CD4-positive, alpha-beta T cell (primary cell): Measurements from ENCODE around the gene EEF1G. TPM values are rescaled to one million over a fixed set of nuclear protein-coding genes. Genes with fewer than 3 reads are reported as not detected.
"Not testable (repeated sequence)": the region's sequence is repeated elsewhere in the genome, so short reads cannot be mapped to it uniquely, and the experiment has no call there.

Experiments
- ATAC-seq: fragments of 200-7000 bp; cut with Tn5 transposase; one replicate; pipeline ENCODE4 v1.10.0; 2022; ENCODE audit warnings: mild to moderate bottlenecking; ENCODE audit not compliant: poor library complexity
- CTCF ChIA-PET: fragments of 350-600 bp; sonication (Branson Sonifier 250); formaldehyde crosslinking; loops from one replicate; lab custom pipeline; 2021; ENCODE audit warnings: antibody characterized with exemption, inconsistent platforms; lab: Charles Lee
- POLR2A ChIA-PET: fragments of 350-600 bp; sonication (Branson Sonifier 250); formaldehyde crosslinking; loops from one replicate; lab custom pipeline; 2021; ENCODE audit warnings: antibody characterized with exemption, inconsistent platforms; lab: Charles Lee
- DNase-seq, 14 experiments: peaks; one replicate each; pipeline ENCODE4 v3.0.0-alpha.2; 2013 to 2020; ENCODE audit warnings: mixed read lengths in 2 of 14
- H3K27ac ChIP-seq, 2 donors: one replicate each; pipeline versions ENCODE4 v1.5.1 to v1.7.0; 2013; ENCODE audit warnings: low read length in 2 of 2, low read depth in 1 of 2, mild to moderate bottlenecking in 1 of 2
- H3K27me3 ChIP-seq, 2 experiments: 1 replicate in 1 of 2; 2 replicates in 1 of 2; pipeline versions ENCODE4 v1.6.1 to v1.7.0; 2013; ENCODE audit warnings: low read length in 2 of 2, control low read depth in 1 of 2, mild to moderate bottlenecking in 1 of 2, moderate library complexity in 1 of 2; ENCODE audit not compliant: insufficient read depth in 2 of 2, control insufficient read depth in 1 of 2
- H3K36me3 ChIP-seq: one replicate; pipeline ENCODE4 v1.6.1; 2013; ENCODE audit warnings: low read length, control low read depth; ENCODE audit not compliant: insufficient read depth
- H3K4me1 ChIP-seq: one replicate; pipeline ENCODE4 v1.6.1; 2013; ENCODE audit warnings: low read length, control low read depth; ENCODE audit not compliant: insufficient read depth
- H3K4me3 ChIP-seq: one replicate; pipeline ENCODE4 v1.5.1; 2013; ENCODE audit warnings: mild to moderate bottlenecking, low read length, moderate library complexity
- H3K9me3 ChIP-seq, 2 experiments: 1 replicate in 1 of 2; 2 replicates in 1 of 2; pipeline versions ENCODE4 v1.6.1 to v1.7.0; 2013; ENCODE audit warnings: low read length in 2 of 2, mild to moderate bottlenecking in 2 of 2, control low read depth in 1 of 2, moderate library complexity in 1 of 2; ENCODE audit not compliant: control insufficient read depth in 1 of 2, insufficient read depth in 1 of 2
- H3K27ac Mint-ChIP-seq: one replicate; pipeline ENCODE4 v1.8.0; 2020; ENCODE audit warnings: mixed read lengths
- H3K27me3 Mint-ChIP-seq: one replicate; pipeline ENCODE4 v1.8.0; 2021; ENCODE audit warnings: mixed read lengths
- H3K36me3 Mint-ChIP-seq: one replicate; pipeline ENCODE4 v1.8.0; 2021; ENCODE audit warnings: low read depth, mixed read lengths
- H3K4me1 Mint-ChIP-seq: one replicate; pipeline ENCODE4 v1.8.0; 2021; ENCODE audit warnings: low read depth, mixed read lengths
- H3K4me3 Mint-ChIP-seq: one replicate; pipeline ENCODE4 v1.8.0; 2020; ENCODE audit warnings: mild to moderate bottlenecking, mixed read lengths
- H3K9me3 Mint-ChIP-seq: one replicate; pipeline ENCODE4 v1.8.0; 2020; ENCODE audit warnings: mixed read lengths
- intact Hi-C, 2 experiments: fragments of 100-400 bp; cut with DNase I in 1 of 2; cut with micrococcal nuclease in 1 of 2; formaldehyde crosslinking; loops; one replicate each; pipeline versions ENCODE4 v1.15.1 to v1.9.0; 2023 to 2025; cut with DNase I, micrococcal nuclease
- total RNA-seq, 174 experiments: library from RNA in 2 of 174; stranded (reverse) in 2 of 174; gene quantifications; one replicate each; pipeline ENCODE4 v1.2.3 and lab custom pipeline; 2021 to 2026
- TF ChIP-seq, protein P1 (sequence below): fragments of 200-600 bp; IDR thresholded peaks from one replicate; pipeline ENCODE4 v1.8.0; 2022; ENCODE audit warnings: antibody characterized with exemption, mild to moderate bottlenecking

EEF1G gene
- total RNA-seq, 2 experiments from 2014 or later, result 2,181 to 2,269 TPM

DNA sequence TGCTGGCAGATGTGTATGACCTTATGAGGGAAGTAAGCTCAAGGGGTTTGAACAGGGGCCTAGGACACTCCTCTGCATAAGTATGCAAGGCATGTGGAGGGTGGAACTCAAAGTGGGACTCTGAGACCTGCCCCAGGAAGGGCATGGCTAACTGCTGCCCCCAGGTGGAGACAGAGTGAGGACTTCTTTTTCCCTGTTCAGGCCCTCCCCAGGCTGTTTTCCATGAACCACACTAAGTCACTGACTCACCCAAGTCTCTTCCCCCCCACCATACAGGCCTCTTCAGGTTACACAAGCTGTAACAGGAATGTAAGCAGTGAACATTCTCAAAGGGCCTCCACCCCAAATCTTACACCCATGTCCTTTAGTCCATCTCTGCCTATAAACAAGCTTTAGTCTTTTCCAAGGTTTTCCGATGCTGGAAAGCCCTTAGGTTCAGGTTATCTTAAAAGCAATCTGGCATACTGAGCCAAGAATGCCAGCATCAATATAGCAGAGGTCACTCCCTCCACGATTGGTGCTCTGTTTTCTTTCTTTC, 13.1 kb downstream of the EEF1G start:
- TF ChIP-seq, protein P1, sequence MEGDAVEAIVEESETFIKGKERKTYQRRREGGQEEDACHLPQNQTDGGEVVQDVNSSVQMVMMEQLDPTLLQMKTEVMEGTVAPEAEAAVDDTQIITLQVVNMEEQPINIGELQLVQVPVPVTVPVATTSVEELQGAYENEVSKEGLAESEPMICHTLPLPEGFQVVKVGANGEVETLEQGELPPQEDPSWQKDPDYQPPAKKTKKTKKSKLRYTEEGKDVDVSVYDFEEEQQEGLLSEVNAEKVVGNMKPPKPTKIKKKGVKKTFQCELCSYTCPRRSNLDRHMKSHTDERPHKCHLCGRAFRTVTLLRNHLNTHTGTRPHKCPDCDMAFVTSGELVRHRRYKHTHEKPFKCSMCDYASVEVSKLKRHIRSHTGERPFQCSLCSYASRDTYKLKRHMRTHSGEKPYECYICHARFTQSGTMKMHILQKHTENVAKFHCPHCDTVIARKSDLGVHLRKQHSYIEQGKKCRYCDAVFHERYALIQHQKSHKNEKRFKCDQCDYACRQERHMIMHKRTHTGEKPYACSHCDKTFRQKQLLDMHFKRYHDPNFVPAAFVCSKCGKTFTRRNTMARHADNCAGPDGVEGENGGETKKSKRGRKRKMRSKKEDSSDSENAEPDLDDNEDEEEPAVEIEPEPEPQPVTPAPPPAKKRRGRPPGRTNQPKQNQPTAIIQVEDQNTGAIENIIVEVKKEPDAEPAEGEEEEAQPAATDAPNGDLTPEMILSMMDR, result peak; percentile 73
- peak; percentile 68 to 91 (median 80) for DNase-seq
- H3K4me1 ChIP-seq, result peaks cover 53% of the 10 kb centered on the region
- Mint-ChIP-seq H3K4me3 (no peak overlapping the region), H3K36me3 (peaks cover 64% of the 10 kb centered on the region), H3K9me3 (no peaks in the 10 kb centered on the region), H3K27ac (peak overlapping the region; percentile 95), H3K4me1 (peaks cover 51% of the 10 kb centered on the region), H3K27me3 (no peaks in the 10 kb centered on the region)
- H3K27me3 ChIP-seq, result no peaks in the 10 kb centered on the region
- peak; percentile 30 for ATAC-seq
- no peak overlapping the region for H3K4me3 ChIP-seq
- peaks cover 53% of the 10 kb centered on the region for H3K36me3 ChIP-seq
- ChIA-PET POLR2A (interaction anchor here (1.0 to 3.2 kb wide), 6 partner anchors 9 to 136 kb away, joined by 4 to 18 read pairs (median 10); partner anchors contain the start of genes AHNAK and EEF1G), CTCF (interaction anchor here (0.6 to 12.2 kb wide), 17 partner anchors 9 to 166 kb away, joined by 3 to 251 read pairs (median 4); partner anchors contain the start of genes AHNAK, EEF1G and TUT1)
- no peaks in the 10 kb centered on the region for H3K9me3 ChIP-seq
- no peak overlapping the region for H3K27ac ChIP-seq
- intact Hi-C loops, result loop anchor here (1.0 to 2.0 kb wide), 5 partner anchors 18 to 166 kb away; no protein-coding TSS in a partner anchor

DNA sequence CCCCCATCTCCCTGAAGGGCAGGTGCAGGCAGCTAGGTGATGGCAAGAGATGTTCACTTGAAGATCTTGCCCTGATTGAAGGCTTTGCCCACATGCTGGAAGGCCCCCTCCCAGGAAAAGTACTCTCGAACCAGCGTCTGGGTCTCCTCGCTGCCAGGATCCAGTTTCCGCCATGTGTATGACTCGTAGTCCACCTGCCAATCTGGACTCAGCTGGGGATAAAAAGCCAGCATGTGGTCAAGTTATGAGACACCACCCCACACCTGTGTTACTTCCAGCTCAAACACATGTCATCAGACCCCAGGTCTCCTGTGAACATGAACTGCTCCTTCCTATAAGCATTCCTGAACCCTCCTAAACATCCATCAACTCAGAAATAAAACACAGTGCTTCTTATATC, 14.1 kb downstream of the EEF1G start:
- not testable (repeated sequence) for DNase-seq, H3K4me3 ChIP-seq, H3K9me3 ChIP-seq, H3K27me3 ChIP-seq, ATAC-seq, H3K9me3 Mint-ChIP-seq, H3K4me3 Mint-ChIP-seq, H3K27me3 Mint-ChIP-seq
- peaks cover 63% of the 10 kb centered on the region for H3K4me1 ChIP-seq
- Mint-ChIP-seq H3K4me1 (peaks cover 58% of the 10 kb centered on the region), H3K36me3 (peaks cover 55% of the 10 kb centered on the region), H3K27ac (peak overlapping the region; percentile 95)
- ChIA-PET CTCF (interaction anchor here (1.6 to 12.2 kb wide), 5 partner anchors 9 to 135 kb away, joined by 4 to 251 read pairs (median 21); partner anchors contain the start of genes AHNAK and EEF1G), POLR2A (interaction anchor here (0.5 to 3.2 kb wide), 5 partner anchors 13 to 135 kb away, joined by 4 to 18 read pairs (median 9); partner anchors contain the start of genes AHNAK and EEF1G)
- H3K36me3 ChIP-seq, result peaks cover 45% of the 10 kb centered on the region
- peak overlapping the region in 1 of 2 donors; percentile 96 for H3K27ac ChIP-seq
- intact Hi-C loops, result loop anchor here (1.0 to 5.0 kb wide), 6 partner anchors 17 to 165 kb away; partner anchors contain the start of gene TUT1 (in 1 of the 2)

DNA sequence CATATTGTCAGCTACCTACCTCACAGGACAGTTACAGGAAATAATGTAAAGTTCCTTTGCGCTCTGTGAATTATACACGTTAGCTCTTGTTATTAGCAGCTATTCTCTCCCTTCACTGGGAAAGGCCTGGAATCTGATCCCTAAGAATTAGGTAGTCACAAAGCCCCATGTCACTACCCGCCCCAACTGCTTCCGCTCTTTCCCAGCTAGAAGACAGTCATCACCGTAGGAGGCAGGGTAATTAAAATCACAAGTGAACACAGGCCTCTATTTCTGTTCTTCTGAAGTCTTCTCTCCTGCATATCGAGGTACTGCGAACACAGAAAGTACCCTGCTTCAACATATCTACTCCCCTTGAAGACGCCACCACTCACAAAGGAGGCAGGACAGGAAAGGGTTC, 14.5 kb downstream of the EEF1G start:
- ChIA-PET POLR2A (interaction anchor here (0.6 to 6.6 kb wide), 5 partner anchors 12 to 134 kb away, joined by 4 to 61 read pairs (median 17); partner anchors contain the start of genes AHNAK, EEF1G and TUT1), CTCF (interaction anchor here (3.2 to 12.2 kb wide), 3 partner anchors 8 to 135 kb away, joined by 21 to 251 read pairs (median 92); partner anchors contain the start of gene AHNAK)
- Mint-ChIP-seq H3K4me1 (peaks cover 62% of the 10 kb centered on the region), H3K4me3 (peak overlapping the region; percentile 42), H3K27me3 (no peaks in the 10 kb centered on the region), H3K36me3 (peaks cover 55% of the 10 kb centered on the region), H3K27ac (peak overlapping the region; percentile 95), H3K9me3 (no peaks in the 10 kb centered on the region)
- Histone ChIP-seq H3K27me3 (no peaks in the 10 kb centered on the region), H3K4me1 (peaks cover 67% of the 10 kb centered on the region), H3K9me3 (no peaks in the 10 kb centered on the region), H3K36me3 (peaks cover 44% of the 10 kb centered on the region), H3K4me3 (no peak overlapping the region), H3K27ac (peak overlapping the region in 1 of 2 donors; percentile 96)
- TF ChIP-seq, protein P1, result no peak
- intact Hi-C loops, result loop anchor here in 1 of 2 experiments (5.0 kb wide), 1 partner anchor 33 kb away; the partner anchor contains the start of gene TUT1
- no peak for ATAC-seq
- DNase-seq, result no peak
